GM19351 (cell line): Measurements from ENCODE around the gene SIPA1L3.

Experiments
- ATAC-seq: cut with Tn5 transposase; IDR thresholded peaks from one replicate; pipeline ENCODE4 v1.9.1; 2021; ENCODE audit warnings: mild to moderate bottlenecking, moderate library complexity; ENCODE audit not compliant: unreplicated experiment

The SIPA1L3 gene

GRCh38 chr19:38252385-38252784 lies 345.4 kb downstream of the SIPA1L3 start:
- ATAC-seq, result no peak

- ATAC-seq, result no peak
Observed at GRCh38 chr19:38252941-38253691, 346.1 kb downstream of the SIPA1L3 start.

- ATAC-seq, result no peak
Observed at GRCh38 chr19:38253788-38254187, 346.8 kb downstream of the SIPA1L3 start.

GRCh38 chr19:38255383-38256014 lies 348.5 kb downstream of the SIPA1L3 start:
- no peak for ATAC-seq
